Activated CD8-positive, alpha-beta T cell treated with anti-CD3 and anti-CD28 coated beads, Interleukin-2, amount 10 ng/mL, durations not matched to agents 7 days and 5 days (primary cell): ENCODE data around the gene FES. TPM values are rescaled to one million over a fixed set of nuclear protein-coding genes. Genes with fewer than 3 reads are reported as not detected.
A peak's percentile ranks its signal among the peaks of the same experiment; 100 is the strongest.

ENCODE experiments used
- ATAC-seq: fragments of 150-1000 bp; cut with Tn5 transposase; one replicate; pipeline ENCODE4 v1.10.0; 2021; ENCODE audit warnings: moderate library complexity
- CTCF ChIA-PET: fragments of 350-600 bp; sonication (Branson Sonifier 250); formaldehyde crosslinking; loops from one replicate; lab custom pipeline; 2021; ENCODE audit warnings: antibody characterized with exemption; lab: Charles Lee
- POLR2A ChIA-PET: fragments of 350-600 bp; sonication (Branson Sonifier 250); formaldehyde crosslinking; loops from one replicate; lab custom pipeline; 2021; ENCODE audit warnings: antibody characterized with exemption; lab: Charles Lee
- DNase-seq: peaks from one replicate; pipeline ENCODE4 v3.0.0-alpha.2; 2020
- H3K27ac Mint-ChIP-seq: one replicate; pipeline ENCODE4 v1.8.0; 2021; ENCODE audit warnings: mild to moderate bottlenecking, mixed read lengths
- H3K27me3 Mint-ChIP-seq: one replicate; pipeline ENCODE4 v1.8.0; 2021; ENCODE audit warnings: low read depth, mixed read lengths
- H3K36me3 Mint-ChIP-seq: one replicate; pipeline ENCODE4 v1.8.0; 2021; ENCODE audit warnings: low read depth, mixed read lengths
- H3K4me1 Mint-ChIP-seq: one replicate; pipeline ENCODE4 v1.8.0; 2021; ENCODE audit warnings: low read depth, mixed read lengths
- H3K4me3 Mint-ChIP-seq: one replicate; pipeline ENCODE4 v1.8.0; 2021; ENCODE audit warnings: mild to moderate bottlenecking, mixed read lengths
- H3K9me3 Mint-ChIP-seq: one replicate; pipeline ENCODE4 v1.8.0; 2022; ENCODE audit warnings: mixed read lengths; ENCODE audit not compliant: insufficient read depth
- total RNA-seq, 2 experiments: library from RNA; stranded (reverse); gene quantifications; one replicate each; pipeline ENCODE4 v1.2.3, GENCODE V29; 2021

The FES gene
- total RNA-seq, 2 experiments from 2014 or later: 10.5 to 11.1 TPM

DNA sequence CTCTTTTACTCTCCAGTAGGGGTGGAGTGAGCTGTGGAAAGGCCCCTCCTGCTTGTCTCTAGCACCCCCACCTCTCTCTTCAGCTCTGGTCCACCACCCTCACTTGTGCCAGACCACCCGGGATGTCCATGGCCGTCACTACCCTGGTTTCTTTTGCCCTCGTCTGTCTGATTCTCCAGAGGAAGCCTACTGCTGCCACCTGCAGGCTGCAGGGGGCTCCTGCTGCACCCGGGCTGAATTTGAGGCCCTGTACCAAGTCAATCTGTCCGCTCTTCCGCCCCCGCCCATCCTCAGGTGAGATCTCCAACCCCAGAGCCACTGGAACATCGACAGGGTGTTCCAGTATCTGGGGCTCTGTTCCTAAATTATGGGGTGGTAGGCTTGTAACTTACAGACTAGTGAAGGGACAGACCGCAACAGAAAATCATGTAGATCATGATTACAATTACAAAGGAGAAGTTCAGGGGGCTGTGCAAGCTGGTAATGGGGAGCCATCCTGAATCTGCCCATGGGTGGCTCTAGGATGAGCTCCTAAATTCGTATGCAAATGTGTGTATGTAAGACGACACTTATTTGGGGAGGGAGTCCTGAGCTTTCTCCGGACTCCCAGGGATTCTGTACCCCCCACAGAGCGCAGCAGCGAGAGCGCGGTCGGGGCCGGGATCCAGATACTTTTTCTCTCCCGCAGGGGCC, 50.1 kb downstream of the FES start:
- H3K36me3 Mint-ChIP-seq: peaks cover 33% of the 10 kb centered on the region
- H3K4me1 Mint-ChIP-seq: peaks cover 57% of the 10 kb centered on the region
- no peaks in the 10 kb centered on the region for H3K27me3 Mint-ChIP-seq
- no peaks in the 10 kb centered on the region for H3K9me3 Mint-ChIP-seq
- ChIA-PET CTCF (interaction anchor here (0.5 to 11.4 kb wide), 44 partner anchors 8 to 641 kb away, joined by 3 to 328 read pairs (median 4); partner anchors contain the start of genes BLM, IQGAP1, MAN2A2 and RCCD1), POLR2A (interaction anchor here (0.6 to 9.9 kb wide), 11 partner anchors 20 to 558 kb away, joined by 3 to 110 read pairs (median 4); partner anchors contain the start of genes MAN2A2 and RCCD1)
- DNase-seq (peak; percentile 94), ATAC-seq (peak; percentile 35)
- peak overlapping the region; percentile 85 for H3K4me3 Mint-ChIP-seq
- peak overlapping the region; percentile 95 for H3K27ac Mint-ChIP-seq

DNA sequence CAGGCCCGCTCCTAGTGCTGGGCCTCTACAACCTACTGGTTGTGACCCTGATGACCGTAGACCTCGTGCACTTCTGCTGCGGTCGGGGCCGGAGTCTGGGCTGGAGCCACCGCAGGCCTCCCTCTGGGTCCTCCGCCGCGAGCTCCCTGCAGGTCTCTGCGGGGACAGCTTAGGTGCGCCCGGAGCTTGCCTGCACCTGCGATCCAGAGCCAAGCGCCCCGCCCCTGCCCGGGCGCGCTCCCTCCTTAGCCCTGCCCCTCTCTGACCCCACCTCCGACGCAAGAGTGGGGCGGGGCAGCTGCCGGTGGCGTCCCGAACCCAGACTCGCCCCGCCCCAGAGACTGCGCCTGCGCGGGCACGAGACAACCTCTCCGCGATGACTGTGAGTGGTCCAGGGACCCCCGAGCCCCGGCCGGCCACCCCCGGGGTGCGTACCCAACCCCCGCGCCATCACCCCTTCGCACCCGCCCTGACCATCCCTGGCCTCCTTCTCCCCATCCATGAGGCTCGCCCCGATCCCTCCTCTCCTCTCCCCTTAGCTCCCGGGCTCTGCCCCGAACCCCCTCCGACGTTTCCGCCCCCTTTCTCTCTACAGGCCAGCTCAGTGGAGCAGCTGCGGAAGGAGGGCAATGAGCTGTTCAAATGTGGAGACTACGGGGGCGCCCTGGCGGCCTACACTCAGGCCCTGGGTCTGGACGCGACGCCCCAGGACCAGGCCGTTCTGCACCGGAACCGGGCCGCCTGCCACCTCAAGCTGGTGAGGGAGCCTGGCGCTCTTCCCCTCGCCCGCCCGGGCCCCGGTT, 50.8 kb downstream of the FES start, which contains the start of gene UNC45A:
TSS of gene UNC45A (plus strand) at position 337 of the 803 bp plus-strand sequence. CDS start at position 377, 40 bp downstream.
- peaks cover 37% of the 10 kb centered on the region for H3K36me3 Mint-ChIP-seq
- H3K9me3 Mint-ChIP-seq: no peaks in the 10 kb centered on the region
- peaks cover 53% of the 10 kb centered on the region for H3K4me1 Mint-ChIP-seq
- ChIA-PET POLR2A (interaction anchor here (0.6 to 9.9 kb wide), 15 partner anchors 20 to 620 kb away, joined by 3 to 110 read pairs (median 3); partner anchors contain the start of genes BLM, MAN2A2, RCCD1 and VPS33B), CTCF (interaction anchor here (0.5 to 11.4 kb wide), 33 partner anchors 7 to 642 kb away, joined by 3 to 328 read pairs (median 4); partner anchors contain the start of genes BLM, IQGAP1, MAN2A2 and RCCD1)
- ATAC-seq (peak; percentile 79), DNase-seq (peak; percentile 97)
- peak within 1 kb of the TSS; percentile 85 for H3K4me3 Mint-ChIP-seq
- H3K27ac Mint-ChIP-seq: peak within 1 kb of the TSS; percentile 95
- no peaks in the 10 kb centered on the region for H3K27me3 Mint-ChIP-seq

DNA sequence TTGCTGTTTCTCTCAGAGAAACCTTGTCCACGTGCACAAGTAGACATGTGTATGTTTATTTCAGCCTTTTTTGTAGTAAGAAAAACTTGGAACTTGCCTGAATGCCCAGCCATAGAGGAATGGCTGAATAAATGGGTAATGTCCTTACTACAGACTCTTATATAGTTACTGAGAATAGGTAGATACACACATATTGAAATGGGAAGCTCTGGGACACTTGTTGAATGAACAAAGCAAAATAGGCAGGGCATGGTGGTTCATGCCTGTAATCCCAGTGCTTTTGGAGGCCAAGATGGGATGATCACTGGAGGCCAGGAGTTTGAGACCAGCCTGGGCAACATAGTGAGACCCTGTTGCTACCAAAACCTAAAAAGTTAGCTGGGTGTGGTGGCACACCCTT, 52.5 kb downstream of the FES start:
- Mint-ChIP-seq H3K36me3 (peaks cover 38% of the 10 kb centered on the region), H3K9me3 (no peaks in the 10 kb centered on the region), H3K27me3 (no peaks in the 10 kb centered on the region), H3K4me1 (peaks cover 39% of the 10 kb centered on the region), H3K27ac (peak overlapping the region; percentile 95), H3K4me3 (peak overlapping the region; percentile 85)
- ChIA-PET CTCF (interaction anchor here (0.7 to 8.2 kb wide), 5 partner anchors 14 to 336 kb away, joined by 3 to 154 read pairs (median 3); partner anchors contain the start of gene RCCD1), POLR2A (interaction anchor here (9.9 kb wide), 1 partner anchor 18 kb away, joined by 93 read pairs; the partner anchor contains the start of gene RCCD1)
- DNase-seq (no peak), ATAC-seq (no peak)

- Mint-ChIP-seq H3K36me3 (peaks cover 52% of the 10 kb centered on the region), H3K9me3 (no peaks in the 10 kb centered on the region), H3K27ac (peak overlapping the region; percentile 20), H3K4me3 (no peak overlapping the region), H3K4me1 (peaks cover 30% of the 10 kb centered on the region), H3K27me3 (no peaks in the 10 kb centered on the region)
- CTCF ChIA-PET: interaction anchor here (8.2 kb wide), 1 partner anchor 17 kb away, joined by 154 read pairs; the partner anchor contains the start of gene RCCD1
- DNase-seq: no peak
- no peak for ATAC-seq
- POLR2A ChIA-PET: interaction anchor here (9.9 kb wide), 1 partner anchor 17 kb away, joined by 93 read pairs; the partner anchor contains the start of gene RCCD1
Observed at GRCh38 chr15:90938261-90938660, 54.0 kb downstream of the FES start.

- peaks cover 15% of the 10 kb centered on the region for H3K4me1 Mint-ChIP-seq
- H3K27me3 Mint-ChIP-seq: no peaks in the 10 kb centered on the region
- H3K9me3 Mint-ChIP-seq: no peaks in the 10 kb centered on the region
- ChIA-PET POLR2A (interaction anchor here (1.0 to 1.1 kb wide), 2 partner anchors 9 to 15 kb away, joined by 3 to 5 read pairs; partner anchors contain the start of gene RCCD1), CTCF (interaction anchor here (1.1 to 5.4 kb wide), 2 partner anchors 6 to 8 kb away, joined by 3 to 45 read pairs; partner anchors contain the start of genes HDDC3 and UNC45A)
- H3K36me3 Mint-ChIP-seq: peaks cover 59% of the 10 kb centered on the region
- ATAC-seq (no peak), DNase-seq (no peak)
- no peak overlapping the region for H3K4me3 Mint-ChIP-seq
- H3K27ac Mint-ChIP-seq: no peak overlapping the region
Observed at GRCh38 chr15:90939756-90940155, 55.5 kb downstream of the FES start.

- H3K4me3 Mint-ChIP-seq: no peak overlapping the region
- DNase-seq (no peak), ATAC-seq (no peak)
- no peak overlapping the region for H3K27ac Mint-ChIP-seq
- H3K36me3 Mint-ChIP-seq: peaks cover 62% of the 10 kb centered on the region
- H3K4me1 Mint-ChIP-seq: peaks cover 10% of the 10 kb centered on the region
- no peaks in the 10 kb centered on the region for H3K9me3 Mint-ChIP-seq
- POLR2A ChIA-PET: no interaction called here
- H3K27me3 Mint-ChIP-seq: no peaks in the 10 kb centered on the region
- CTCF ChIA-PET: interaction anchor here (5.4 kb wide), 1 partner anchor 8 kb away, joined by 45 read pairs; the partner anchor contains the start of genes HDDC3 and UNC45A
Observed at GRCh38 chr15:90941038-90941437, 56.7 kb downstream of the FES start.

DNA sequence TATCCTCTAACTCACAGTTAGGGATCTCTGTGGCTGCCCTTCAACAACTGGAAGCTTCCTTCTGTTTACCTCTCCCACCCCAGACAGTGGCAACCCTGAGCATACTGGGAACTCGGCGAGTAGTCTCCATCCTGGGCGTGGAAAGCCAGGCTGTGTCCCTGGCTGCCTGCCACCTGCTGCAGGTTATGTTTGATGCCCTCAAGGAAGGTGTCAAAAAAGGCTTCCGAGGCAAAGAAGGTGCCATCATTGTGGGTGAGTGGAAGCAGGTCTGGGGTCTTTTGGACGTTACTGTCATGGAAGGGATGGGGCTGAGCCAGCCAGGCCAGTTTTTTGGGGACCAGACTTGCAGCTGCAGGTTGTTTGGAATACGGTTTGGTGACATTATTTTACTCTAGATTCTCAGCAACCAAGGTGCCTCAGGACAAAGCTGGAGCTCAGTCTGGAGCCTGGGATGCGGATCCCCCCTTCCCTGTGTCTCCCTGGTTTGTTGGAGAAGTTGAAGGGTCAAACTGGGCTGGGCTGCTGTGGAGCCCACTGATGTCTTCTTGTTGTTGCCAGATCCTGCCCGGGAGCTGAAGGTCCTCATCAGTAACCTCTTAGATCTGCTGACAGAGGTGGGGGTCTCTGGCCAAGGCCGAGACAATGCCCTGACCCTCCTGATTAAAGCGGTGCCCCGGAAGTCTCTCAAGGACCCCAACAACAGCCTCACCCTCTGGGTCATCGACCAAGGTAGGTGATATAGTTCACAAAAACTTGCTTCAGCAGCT, 58.2 kb downstream of the FES start:
- H3K4me3 Mint-ChIP-seq: no peak overlapping the region
- no peaks in the 10 kb centered on the region for H3K27me3 Mint-ChIP-seq
- H3K4me1 Mint-ChIP-seq: no peaks in the 10 kb centered on the region
- peaks cover 62% of the 10 kb centered on the region for H3K36me3 Mint-ChIP-seq
- POLR2A ChIA-PET: interaction anchor here (1.2 to 2.0 kb wide), 3 partner anchors 9 to 14 kb away, joined by 3 to 8 read pairs (median 5); partner anchors contain the start of gene RCCD1
- H3K9me3 Mint-ChIP-seq: no peaks in the 10 kb centered on the region
- H3K27ac Mint-ChIP-seq: no peak overlapping the region
- CTCF ChIA-PET: interaction anchor here (2.6 to 5.4 kb wide), 2 partner anchors 9 to 14 kb away, joined by 18 to 45 read pairs; partner anchors contain the start of genes HDDC3 and UNC45A
- ATAC-seq (no peak), DNase-seq (no peak)

GRCh38 chr15:90945091-90945490, 60.8 kb downstream of the FES start:
- CTCF ChIA-PET: interaction anchor here (1.1 to 5.4 kb wide), 3 partner anchors 11 to 12 kb away, joined by 3 to 45 read pairs (median 18); partner anchors contain the start of genes HDDC3 and UNC45A
- DNase-seq (no peak), ATAC-seq (no peak)
- POLR2A ChIA-PET: no interaction called here
- Mint-ChIP-seq H3K27me3 (no peaks in the 10 kb centered on the region), H3K27ac (no peak overlapping the region), H3K4me1 (no peaks in the 10 kb centered on the region), H3K9me3 (no peaks in the 10 kb centered on the region), H3K36me3 (peaks cover 63% of the 10 kb centered on the region), H3K4me3 (no peak overlapping the region)
